ENCODE data around the gene SLC35E1. TPM values are rescaled to one million over a fixed set of nuclear protein-coding genes. Genes with fewer than 3 reads are reported as not detected.

SLC35E1 gene
- total RNA-seq, 2 experiments from 2014 or later, result 72.3 to 76.3 TPM

DNA sequence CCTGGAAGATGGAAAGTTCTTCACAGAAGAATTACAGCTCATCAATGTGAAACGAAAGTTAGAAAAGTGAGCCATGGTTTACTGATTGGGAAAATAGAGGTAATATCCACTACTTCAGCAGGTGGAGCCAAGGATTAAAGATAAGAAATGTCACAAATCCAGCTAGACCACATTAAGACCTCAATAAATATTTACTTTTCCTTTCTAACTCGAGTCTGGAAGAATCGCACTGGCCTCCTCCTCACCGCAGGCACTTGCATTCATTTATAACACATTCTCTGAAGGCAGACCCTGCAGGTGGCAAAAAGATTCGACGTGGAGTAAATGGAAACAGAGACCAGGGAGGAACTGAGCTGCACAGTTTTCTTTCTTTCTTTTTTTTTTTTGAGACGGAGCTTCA, 7.4 kb downstream of the SLC35E1 start:
- H3K27ac ChIP-seq (ENCODE audit: low read depth in 1 of 2, low read length in 2 of 2), result no peak overlapping the region
- ATAC-seq (ENCODE audit: poor library complexity) (no peak), DNase-seq (no peak)
- H3K9me3 ChIP-seq (ENCODE audit: control insufficient read depth in 1 of 2, insufficient read depth in 1 of 2, low read length in 2 of 2), result no peaks in the 10 kb centered on the region
- Mint-ChIP-seq H3K36me3 (ENCODE audit: low read depth) (peaks cover 67% of the 10 kb centered on the region), H3K9me3 (no peaks in the 10 kb centered on the region), H3K27ac (peak overlapping the region; percentile 84), H3K4me3 (no peak overlapping the region), H3K4me1 (ENCODE audit: low read depth) (peaks cover 36% of the 10 kb centered on the region), H3K27me3 (no peaks in the 10 kb centered on the region)
- H3K4me3 ChIP-seq (ENCODE audit: low read length), result no peak overlapping the region
- POLR2A ChIA-PET, result interaction anchor here (0.6 to 1.4 kb wide), 3 partner anchors 23 to 197 kb away, joined by 4 to 5 read pairs (median 4); partner anchors contain the start of genes C19orf44 and CALR3
- intact Hi-C loops (cut with DNase I, micrococcal nuclease), result no loop called here
- H3K36me3 ChIP-seq (ENCODE audit: insufficient read depth, low read length), result peaks cover 67% of the 10 kb centered on the region
- H3K27me3 ChIP-seq (ENCODE audit: control insufficient read depth in 1 of 2, insufficient read depth in 2 of 2, low read length in 2 of 2), result no peaks in the 10 kb centered on the region
- no peak for TF ChIP-seq CTCF (IDR thresholded peaks at IDR 0.05)
- H3K4me1 ChIP-seq (ENCODE audit: insufficient read depth, low read length), result peaks cover 51% of the 10 kb centered on the region
- CTCF ChIA-PET, result no interaction called here

GRCh38 chr19:16562608-16563025, 9.6 kb downstream of the SLC35E1 start:
- H3K27me3 Mint-ChIP-seq, result no peaks in the 10 kb centered on the region
- Histone ChIP-seq H3K9me3 (ENCODE audit: control insufficient read depth in 1 of 2, insufficient read depth in 1 of 2, low read length in 2 of 2) (no peaks in the 10 kb centered on the region), H3K4me3 (ENCODE audit: low read length) (no peak overlapping the region), H3K4me1 (ENCODE audit: insufficient read depth, low read length) (peaks cover 29% of the 10 kb centered on the region), H3K27ac (ENCODE audit: low read depth in 1 of 2, low read length in 2 of 2) (no peak overlapping the region), H3K36me3 (ENCODE audit: insufficient read depth, low read length) (peaks cover 62% of the 10 kb centered on the region), H3K27me3 (ENCODE audit: control insufficient read depth in 1 of 2, insufficient read depth in 2 of 2, low read length in 2 of 2) (no peaks in the 10 kb centered on the region)
- no peak overlapping the region for H3K27ac Mint-ChIP-seq
- H3K4me3 Mint-ChIP-seq, result no peak overlapping the region
- intact Hi-C loops (cut with DNase I, micrococcal nuclease), result no loop called here
- ATAC-seq (ENCODE audit: poor library complexity), result no peak
- H3K9me3 Mint-ChIP-seq, result no peaks in the 10 kb centered on the region
- ChIA-PET CTCF (no interaction called here), POLR2A (interaction anchor here (0.9 kb wide), 1 partner anchor 16 kb away, joined by 4 read pairs; no protein-coding TSS in a partner anchor)
- TF ChIP-seq CTCF (IDR thresholded peaks at IDR 0.05), result no peak
- H3K36me3 Mint-ChIP-seq (ENCODE audit: low read depth), result peaks cover 62% of the 10 kb centered on the region
- DNase-seq, result no peak
- peaks cover 27% of the 10 kb centered on the region for H3K4me1 Mint-ChIP-seq (ENCODE audit: low read depth)

GRCh38 chr19:16561382-16561781, 10.8 kb downstream of the SLC35E1 start:
- Histone ChIP-seq H3K4me3 (ENCODE audit: low read length) (no peak overlapping the region), H3K9me3 (ENCODE audit: control insufficient read depth in 1 of 2, insufficient read depth in 1 of 2, low read length in 2 of 2) (no peaks in the 10 kb centered on the region), H3K36me3 (ENCODE audit: insufficient read depth, low read length) (peaks cover 65% of the 10 kb centered on the region), H3K4me1 (ENCODE audit: insufficient read depth, low read length) (peaks cover 17% of the 10 kb centered on the region), H3K27ac (ENCODE audit: low read depth in 1 of 2, low read length in 2 of 2) (no peak overlapping the region), H3K27me3 (ENCODE audit: control insufficient read depth in 1 of 2, insufficient read depth in 2 of 2, low read length in 2 of 2) (no peaks in the 10 kb centered on the region)
- ChIA-PET CTCF (interaction anchor here (0.7 kb wide), 2 partner anchors 11 to 27 kb away, joined by 3 to 7 read pairs; no protein-coding TSS in a partner anchor), POLR2A (no interaction called here)
- no peak for ATAC-seq (ENCODE audit: poor library complexity)
- intact Hi-C loops (cut with DNase I, micrococcal nuclease), result no loop called here
- H3K4me3 Mint-ChIP-seq, result no peak overlapping the region
- H3K27me3 Mint-ChIP-seq, result no peaks in the 10 kb centered on the region
- no peak for DNase-seq
- TF ChIP-seq CTCF (IDR thresholded peaks at IDR 0.05), result no peak
- peaks cover 62% of the 10 kb centered on the region for H3K36me3 Mint-ChIP-seq (ENCODE audit: low read depth)
- peaks cover 19% of the 10 kb centered on the region for H3K4me1 Mint-ChIP-seq (ENCODE audit: low read depth)
- no peaks in the 10 kb centered on the region for H3K9me3 Mint-ChIP-seq
- H3K27ac Mint-ChIP-seq, result no peak overlapping the region

Data from CD4-positive, alpha-beta T cell (primary cell).